HG03139 (cell line): ENCODE data around the gene DGKI.

ENCODE experiments used
- ATAC-seq: cut with Tn5 transposase; IDR thresholded peaks from one replicate; pipeline ENCODE4 v1.9.1; 2021; ENCODE audit not compliant: unreplicated experiment

DGKI gene

GRCh38 chr7:137658190-137658900 lies 188.4 kb downstream of the DGKI start:
- no peak for ATAC-seq

GRCh38 chr7:137657476-137658189 lies 189.1 kb downstream of the DGKI start:
- ATAC-seq = no peak

- no peak for ATAC-seq
Measured at GRCh38 chr7:137656850-137657232, 189.9 kb downstream of the DGKI start.

DNA sequence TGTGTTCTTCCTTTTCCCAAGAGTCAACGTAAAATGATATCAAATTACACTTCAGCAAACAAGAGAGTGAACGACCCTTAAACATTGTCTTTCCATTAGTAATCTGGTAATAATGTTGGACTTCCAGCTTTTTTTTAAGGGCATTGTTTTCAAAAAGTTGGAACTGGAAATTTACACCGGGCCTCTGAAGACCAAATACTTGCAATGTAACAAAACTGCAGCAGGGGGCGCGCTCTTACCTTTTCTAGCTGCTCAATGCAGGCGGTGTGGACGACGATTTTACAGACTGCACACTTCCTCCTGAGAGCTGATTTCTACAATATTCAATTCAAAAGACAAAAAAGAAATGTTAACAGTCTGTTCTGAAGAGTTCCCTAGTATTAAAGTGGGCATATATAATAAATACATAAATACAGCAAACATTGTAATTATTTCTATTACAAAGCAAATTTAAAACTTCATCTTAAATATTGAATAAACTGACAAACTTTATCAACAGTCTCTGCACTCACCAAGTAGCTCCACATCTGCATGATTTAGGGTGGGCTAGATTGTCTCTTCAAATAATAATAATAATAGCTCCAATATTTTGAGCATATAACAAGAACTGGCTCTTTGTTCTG lies 190.4 kb downstream of the DGKI start:
- ATAC-seq = peak; percentile 90

DNA sequence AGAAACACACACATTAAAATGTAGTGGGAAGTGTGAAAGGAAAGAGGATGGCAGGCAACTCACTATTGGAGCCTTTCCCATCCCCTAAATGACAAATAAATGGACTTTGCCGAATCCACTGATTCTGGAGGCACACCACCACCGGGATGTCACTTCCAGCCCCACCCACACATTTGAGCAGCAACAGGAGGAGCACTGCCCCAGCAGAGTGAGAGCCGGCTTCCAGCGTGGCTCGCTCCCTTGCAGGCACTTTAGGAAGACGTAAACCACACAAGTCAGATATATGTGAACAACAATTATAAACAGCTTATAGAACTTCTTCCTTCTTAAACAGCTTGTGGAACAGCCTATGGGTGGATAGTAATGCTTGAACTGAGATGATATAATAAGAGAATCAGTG lies 191.0 kb downstream of the DGKI start:
- ATAC-seq = no peak

DNA sequence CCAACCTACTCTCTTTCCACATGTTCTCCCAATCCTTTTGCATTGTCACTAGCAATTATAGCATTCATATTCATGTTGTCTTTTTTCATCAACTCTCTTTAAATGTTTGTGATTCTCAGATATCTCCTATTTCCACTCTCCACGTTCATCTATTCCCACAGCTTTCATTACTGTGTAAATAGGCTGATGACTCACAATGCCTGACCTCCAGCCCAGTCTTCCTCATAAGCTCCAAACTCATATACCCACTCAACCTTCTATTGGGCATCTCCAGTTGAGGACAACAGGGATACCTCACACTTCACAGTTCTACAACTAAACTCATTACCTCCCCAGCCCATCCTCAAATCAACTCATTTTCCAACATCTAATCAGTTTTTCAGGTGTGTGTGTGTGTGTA lies 194.1 kb downstream of the DGKI start:
- no peak for ATAC-seq

DNA sequence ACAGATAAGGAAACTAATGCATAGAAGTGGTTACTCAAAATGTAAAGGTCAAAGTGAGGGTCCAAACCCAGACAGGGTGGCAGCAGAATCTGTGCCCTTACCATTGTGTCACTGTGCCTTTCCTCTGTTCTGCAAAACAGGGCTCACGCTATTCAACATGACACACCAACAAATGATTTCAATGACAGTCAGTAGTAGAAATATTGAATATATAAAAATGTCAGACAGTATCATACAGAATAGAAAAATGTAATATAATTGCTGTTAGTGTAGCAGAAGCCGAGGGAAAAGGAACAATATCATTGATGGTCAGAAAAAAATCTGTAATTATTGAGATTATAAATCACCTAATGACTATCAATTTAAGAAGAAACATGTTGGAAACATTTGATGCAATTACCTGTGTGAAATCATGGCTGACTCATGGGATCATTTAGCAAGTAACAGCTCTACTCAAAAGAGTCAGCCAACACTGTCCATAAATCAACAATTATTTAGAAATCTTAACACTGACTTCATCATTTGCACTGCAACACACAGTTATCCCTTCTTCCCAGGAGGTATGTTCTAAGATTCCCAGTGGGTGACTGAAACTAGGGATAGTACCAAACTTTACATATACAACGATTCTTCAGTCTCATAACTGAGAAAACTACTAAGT lies 198.7 kb downstream of the DGKI start:
- ATAC-seq = no peak

- ATAC-seq = no peak
Measured at GRCh38 chr7:137642472-137642871, 204.3 kb downstream of the DGKI start.

DNA sequence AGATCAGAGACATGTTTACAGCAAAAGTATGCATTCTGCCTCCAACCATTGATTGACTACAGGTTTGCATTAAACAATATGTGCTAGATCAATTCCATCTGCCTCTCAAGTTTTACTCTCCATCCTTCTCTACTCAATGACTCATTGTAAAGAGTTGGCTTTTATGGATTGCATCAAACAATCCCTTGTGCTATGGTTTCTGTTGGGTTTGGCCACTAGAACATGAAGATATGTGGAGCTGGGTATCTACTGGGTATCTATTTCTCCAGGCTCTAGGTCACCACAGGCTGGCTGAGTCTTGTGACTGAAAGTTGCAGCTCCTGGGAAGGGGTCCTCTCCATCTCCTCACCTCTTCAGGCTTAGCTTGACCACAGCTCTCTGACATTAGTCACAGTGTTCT lies 204.7 kb downstream of the DGKI start:
- no peak for ATAC-seq

DNA sequence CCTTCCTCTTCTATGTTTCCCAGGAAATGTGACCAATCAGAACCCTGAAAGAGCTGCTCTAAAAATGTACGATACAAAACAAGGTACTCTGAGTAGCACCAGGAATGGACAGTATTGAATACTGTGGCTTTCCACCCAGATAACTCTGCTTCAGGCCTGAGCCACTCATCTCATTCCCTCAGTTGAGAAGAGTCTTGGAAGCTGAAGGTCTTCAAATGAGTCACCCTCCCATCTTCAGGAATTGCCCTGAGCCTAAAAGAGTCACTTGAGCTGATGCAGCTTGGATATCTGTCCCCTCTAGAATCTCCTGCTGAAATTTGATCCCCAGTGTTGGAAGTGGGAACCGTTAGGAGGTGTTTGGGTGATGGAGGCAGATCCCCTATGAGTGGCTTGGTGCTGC lies 210.4 kb downstream of the DGKI start:
- no peak for ATAC-seq

GRCh38 chr7:137635874-137636273 lies 210.9 kb downstream of the DGKI start:
- ATAC-seq = no peak

DNA sequence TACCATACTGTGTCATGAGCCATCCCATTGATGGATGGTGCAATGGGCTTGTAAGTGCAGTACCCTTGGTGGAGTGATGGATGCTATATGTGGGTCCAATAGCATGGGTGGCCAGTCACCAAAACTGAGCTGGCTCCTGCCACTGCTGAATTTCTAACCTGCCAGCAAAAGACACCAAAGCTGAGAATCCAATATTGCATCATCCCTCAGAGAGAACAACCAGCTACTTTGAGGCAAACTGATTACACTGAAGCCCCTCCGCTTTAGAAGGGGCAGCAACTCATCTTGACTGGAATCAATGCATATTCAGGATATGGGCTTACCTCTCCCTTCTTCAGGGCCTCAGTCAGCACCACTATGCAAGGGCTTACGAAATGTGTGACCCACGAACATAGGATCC lies 211.6 kb downstream of the DGKI start:
- ATAC-seq = no peak

DNA sequence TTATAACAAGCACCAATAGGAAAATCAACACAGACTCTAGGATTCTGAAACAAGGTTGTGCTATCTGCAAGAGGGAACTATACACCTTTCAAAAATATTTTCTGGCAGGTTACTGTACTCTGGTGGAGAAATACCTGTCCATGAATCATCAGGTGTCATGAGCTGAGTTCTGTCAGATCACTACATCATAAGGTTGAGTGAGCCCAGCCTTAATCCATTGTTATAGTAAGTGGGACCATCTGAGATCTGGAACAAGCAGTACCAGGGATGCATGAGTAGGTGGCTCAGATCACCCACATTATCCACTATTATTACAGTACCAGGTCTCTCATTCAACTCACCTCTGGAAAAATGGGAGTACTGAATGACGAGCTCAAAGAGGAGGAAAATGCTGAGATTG lies 212.4 kb downstream of the DGKI start:
- no peak for ATAC-seq

GRCh38 chr7:137633133-137633532 lies 213.6 kb downstream of the DGKI start:
- ATAC-seq = no peak

DNA sequence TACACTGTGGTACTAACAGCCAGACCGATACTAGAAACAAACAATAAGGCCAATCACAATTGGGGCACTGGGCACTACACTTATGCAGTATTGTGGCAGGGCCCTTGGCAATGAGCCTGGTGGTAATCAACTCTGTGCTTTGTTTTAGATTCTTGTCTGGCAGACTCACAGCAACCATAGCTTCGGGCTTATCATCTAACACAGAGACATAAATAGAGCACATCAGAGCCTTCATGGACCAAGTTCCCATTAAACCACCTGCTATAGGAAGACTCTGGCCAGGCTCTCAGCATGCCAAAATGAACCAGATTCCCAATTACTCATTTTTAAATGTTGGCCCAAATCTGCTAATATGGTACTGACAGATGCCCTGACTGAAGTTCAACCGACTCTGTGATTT lies 218.6 kb downstream of the DGKI start:
- ATAC-seq = no peak

DNA sequence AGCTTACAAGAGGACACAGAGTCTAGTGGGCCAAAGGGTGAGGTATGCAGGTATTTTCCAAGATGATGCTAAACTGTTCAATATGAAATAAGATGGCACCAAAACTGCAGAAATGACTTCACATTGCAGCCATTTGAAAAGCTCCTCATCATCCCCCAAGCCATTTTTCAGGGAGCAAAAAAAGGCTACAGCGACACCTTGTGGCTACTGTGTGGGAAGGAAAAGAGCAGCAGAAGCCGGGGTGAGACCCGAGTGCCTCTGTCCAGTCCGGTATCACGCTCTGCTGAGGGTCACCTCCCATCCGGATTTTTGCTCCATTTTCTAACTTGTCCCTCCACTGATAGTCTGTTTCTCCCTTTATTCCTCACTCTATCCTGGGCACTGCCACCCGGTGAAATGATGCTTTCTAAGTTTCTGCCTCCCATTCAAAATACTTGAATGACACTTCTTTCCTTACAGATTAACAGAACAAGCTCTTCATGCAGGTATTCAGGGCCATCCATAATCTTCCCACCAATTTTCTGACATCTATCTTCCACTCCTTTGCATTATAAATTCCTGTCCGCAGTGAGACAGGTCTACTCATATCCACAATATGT lies 220.2 kb downstream of the DGKI start:
- peak; percentile 87 for ATAC-seq

- no peak for ATAC-seq
Measured at GRCh38 chr7:137625197-137625596, 221.6 kb downstream of the DGKI start.

GRCh38 chr7:137619181-137619580 lies 227.6 kb downstream of the DGKI start:
- ATAC-seq = no peak

DNA sequence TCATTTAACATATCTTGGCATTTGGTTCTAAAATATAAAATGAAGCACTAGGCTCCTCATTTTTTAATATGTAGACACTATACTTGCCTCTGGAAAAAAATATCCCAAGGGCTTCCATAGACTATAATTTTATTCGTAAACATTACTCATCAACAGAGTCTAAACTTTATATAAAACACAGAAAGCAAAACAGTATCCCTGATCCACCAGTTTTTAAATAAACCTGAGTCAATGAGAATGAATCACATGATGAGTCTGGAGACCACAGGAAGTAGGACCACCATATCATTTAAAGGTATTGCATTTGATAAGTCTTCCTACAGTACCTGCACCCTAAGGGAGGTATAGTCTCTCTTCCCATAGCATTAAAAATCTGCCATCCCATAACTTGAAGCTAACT lies 228.0 kb downstream of the DGKI start:
- no peak for ATAC-seq

- ATAC-seq = no peak
Measured at GRCh38 chr7:137613006-137613525, 233.7 kb downstream of the DGKI start.

DNA sequence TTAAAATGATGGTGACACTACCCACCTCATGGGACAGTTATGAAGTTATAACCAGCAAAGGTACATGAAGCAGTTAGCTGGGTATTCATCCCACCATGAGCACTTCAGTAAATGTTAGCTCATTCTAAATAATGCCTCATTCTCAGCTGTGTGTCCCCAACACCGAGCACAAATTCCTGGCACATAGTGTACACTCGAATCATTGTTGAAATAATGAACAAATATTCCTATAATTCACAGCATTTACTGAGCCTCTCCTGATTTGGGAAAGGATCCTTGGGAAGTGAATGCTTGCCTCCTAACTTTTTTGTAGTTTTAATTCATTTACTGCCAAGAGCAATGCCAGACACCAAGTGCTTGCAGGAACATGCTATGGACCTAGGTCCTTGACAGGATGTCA lies 235.2 kb downstream of the DGKI start:
- no peak for ATAC-seq
